NCI-H2196 treated with DMSO at 0.1 percent for 48 hours (cell line): ENCODE measurements around the gene LNX2.

ENCODE experiments used
- DNase-seq: peaks from one replicate; lab custom pipeline; 2025; ENCODE audit not compliant: unreplicated experiment; lab: John Stamatoyannopoulos, UW

LNX2 gene

DNA sequence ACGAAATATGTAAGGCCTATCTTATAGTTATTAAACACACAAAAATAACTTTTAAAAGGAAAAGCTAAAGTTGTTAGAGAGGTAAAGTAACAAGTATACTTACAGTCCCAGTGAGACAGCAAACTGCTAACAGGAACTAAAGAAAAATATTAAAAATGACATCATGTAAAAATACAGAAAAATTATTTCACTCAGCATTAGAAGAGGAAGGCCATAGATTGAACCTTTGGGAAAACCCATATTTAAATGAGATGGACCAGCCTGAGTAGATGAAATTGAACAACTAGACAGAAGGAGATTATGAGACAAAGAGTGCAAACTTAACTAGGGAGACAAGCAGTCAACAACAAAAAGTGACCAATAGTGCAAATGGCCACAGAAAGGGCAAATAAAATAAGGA, 49.4 kb downstream of the LNX2 start:
- DNase-seq: no peak

DNA sequence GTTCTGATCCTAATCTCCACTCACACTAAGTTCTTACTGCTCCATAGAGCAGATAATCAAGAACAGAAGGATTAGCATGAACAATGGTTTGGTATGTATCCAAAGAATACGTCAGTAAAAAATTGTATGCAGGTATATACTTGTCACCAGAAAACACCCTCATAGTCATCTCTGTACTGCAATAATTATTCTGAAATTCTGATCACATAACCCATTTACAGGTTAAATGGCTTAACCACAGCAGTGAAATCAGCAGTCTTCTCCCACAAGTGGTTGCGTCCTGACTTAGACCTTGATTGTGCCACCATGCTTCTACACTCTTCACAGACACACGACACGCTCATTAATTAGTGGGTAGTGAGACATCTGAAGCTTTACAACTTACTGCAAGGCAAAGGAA, 50.9 kb downstream of the LNX2 start:
- no peak for DNase-seq

DNA sequence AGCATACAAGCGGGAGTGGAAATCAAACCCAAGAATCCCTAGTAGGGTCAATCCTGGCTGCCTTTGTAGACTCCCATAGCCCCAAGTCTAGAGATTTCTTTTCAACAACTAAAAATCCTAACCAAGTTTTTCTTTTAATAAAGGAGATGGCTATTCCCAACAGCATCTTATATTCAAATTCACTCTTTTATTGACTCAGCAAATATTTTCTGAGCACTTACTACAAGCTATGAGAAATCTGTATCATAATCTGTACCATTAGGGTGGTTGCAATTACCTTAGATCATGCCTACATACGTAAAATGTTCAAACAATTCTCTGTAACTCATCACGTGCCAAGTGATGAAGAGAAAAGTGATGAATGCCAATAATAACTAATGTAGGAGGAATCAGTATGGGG, 54.5 kb downstream of the LNX2 start:
- no peak for DNase-seq

DNA sequence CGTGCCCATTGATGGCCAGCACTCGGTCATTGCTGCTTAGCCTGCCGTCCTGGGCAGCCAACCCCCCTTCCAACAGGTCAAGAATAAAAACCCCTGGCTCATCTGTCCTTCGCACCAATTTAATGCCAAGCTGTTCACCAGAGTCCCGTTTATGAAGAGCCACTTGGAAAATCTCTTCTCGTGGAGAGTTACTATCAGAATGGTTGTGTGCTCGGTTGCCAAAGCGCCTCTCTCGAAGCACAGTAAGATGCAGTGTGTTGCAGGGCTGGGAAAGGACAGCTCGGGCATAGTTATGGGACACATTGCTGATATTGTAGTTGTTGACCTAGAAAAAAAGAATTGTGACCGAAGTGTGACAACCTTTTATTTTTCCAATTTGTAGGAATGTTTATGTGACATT, 57.9 kb downstream of the LNX2 start:
- DNase-seq: no peak

DNA sequence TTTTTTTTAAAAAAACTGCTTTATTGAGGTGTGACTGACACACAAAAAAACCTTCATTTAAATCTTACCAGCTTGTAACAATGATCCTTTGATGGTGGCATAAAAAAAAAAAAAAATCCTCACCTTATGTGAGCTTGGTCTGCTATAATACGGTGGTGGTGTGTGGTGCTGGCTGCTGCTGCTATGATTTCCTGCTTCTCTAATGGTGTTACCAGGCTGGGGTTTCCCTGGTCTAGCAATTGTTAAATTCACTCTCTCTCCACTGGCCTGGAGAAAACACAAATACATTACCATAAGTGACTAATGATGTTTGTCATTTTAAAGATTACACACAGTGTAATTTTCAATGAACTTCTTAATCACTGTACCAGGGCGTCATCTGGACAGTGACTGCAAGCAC, 60.6 kb downstream of the LNX2 start:
- no peak for DNase-seq

DNA sequence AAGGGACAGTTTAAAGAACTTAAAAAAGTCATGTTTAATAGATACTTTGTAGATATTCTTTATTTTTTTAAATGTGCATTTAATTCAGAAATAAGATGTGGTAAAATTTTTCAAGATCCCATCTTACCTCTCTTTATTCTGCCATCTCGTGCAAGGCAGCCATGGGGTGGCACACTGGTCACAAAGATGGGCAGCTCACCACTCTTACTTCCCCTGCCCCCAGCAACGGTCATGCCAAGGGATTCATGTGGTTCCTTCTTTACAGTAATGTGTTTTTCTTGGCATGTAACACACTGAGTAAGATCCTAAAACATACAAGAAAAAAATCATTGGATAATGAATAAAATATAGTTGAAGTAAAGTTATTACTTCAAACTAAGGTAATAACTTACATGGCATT, 64.2 kb downstream of the LNX2 start:
- no peak for DNase-seq

DNA sequence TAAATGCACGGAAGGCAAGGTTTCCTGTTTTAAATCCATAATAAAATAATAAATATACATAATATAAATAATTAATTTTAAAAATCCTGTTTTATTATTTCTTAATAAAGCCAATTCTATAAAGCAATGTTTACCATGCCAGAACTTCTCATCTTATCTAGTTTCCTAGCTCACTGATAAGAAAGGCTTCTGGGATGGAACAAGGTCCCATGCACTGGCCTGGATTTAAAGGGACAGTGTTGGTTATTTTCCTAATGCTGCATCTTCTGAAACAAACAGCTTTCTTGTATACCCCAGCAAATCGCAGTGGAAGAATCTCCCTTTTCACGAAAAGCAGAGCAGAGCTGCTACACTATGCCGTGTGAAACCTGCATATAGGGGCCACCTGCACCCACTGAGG, 68.8 kb downstream of the LNX2 start:
- no peak for DNase-seq

DNA sequence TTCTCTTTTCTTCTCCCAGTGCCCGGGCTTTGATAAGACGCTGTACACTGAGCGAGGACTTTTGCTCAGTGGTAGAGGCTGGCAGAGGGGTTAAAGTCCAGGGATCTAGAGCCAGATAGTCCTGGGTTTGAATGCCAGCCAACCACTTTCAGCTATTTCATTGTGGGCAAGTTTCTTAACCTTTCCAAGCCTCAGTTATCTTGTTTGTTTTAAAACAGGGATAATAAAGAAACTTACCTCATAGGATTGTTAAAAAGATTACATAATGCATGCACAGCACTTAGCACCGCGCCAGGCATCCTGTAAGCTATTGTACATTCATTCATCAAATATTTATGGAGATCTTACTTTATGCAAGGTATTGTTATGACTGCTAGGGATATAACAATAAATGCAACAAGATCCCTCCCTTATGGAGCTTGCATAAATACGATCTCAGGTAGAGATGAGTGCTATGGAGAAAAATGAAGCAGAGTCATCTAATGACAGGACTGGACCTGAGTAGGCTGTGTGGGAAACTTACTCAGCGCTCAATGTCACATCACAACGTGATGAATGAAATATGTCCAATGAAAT, 70.8 kb downstream of the LNX2 start:
- DNase-seq: no peak

DNA sequence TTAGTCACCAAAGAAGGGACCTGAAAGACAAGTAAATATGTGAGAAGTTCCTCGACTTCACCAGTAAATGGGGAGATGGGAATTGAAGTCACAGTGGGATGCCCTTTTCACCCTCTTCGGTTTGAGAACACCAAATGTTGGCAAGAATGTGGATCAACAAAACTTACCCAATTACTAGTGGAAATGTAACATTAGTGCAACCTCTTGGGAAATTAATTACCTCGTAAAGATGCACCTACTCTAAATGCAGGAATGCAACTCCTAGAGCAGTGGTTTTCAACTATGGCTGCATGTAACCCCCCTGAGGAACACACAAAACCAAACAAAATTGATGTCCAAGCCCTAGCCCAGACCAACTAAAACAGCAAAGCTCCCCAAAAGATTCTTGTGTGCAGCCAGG, 78.1 kb downstream of the LNX2 start:
- DNase-seq: no peak

DNA sequence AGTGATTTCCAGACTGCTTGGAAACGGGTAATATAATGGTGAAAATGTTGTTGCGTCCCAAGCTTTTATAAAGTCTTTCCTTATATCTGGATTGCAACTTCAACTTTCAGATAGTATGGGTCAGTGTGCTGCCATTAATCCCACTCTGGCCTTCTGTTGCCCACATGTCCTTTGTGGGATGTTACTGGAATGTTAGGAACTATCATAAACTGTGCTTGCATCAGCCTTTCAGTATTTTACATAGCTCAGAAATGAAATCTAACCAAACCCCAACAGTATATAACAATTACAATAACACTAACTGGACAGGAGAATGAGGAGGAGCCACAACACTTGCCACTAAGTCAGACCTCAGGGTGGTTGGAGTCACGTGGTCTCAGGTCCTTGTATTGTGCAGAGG, 78.9 kb downstream of the LNX2 start:
- no peak for DNase-seq

DNA sequence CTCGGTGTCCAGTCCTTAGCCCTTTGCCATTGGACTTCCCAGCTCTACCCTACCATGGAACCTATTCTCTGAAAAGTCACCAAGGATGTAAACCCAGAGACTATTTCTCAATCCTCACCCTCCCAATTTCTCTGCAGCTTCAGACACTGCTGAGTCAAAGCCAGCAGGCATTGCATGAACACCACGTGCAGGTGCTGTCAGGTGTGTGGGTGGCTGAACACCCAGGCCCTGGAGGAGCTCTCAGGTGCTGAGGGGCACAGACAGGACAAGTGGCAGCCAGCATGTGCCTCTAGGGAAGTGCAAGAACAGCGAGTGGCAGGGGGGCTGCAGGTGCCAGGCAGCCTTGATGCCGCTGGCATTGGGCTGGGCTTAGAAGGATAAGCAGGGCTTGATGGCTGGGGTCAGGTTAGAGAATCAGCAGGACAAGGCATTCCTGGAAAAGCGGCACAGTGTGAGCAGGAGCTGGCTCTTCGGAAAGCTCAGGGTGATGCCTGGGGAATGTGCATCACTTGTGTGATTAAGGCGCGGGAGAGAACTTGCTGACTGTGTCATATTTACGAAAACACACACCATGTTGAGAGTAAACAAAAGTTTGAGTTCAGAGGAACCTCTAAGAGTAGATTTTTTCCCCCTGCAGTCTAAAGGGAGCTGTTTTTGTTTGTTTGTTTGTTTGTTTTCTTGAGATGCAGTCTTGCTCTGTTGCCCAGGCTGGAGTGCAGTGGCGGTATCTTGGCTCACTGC, 83.8 kb downstream of the LNX2 start:
- no peak for DNase-seq

DNA sequence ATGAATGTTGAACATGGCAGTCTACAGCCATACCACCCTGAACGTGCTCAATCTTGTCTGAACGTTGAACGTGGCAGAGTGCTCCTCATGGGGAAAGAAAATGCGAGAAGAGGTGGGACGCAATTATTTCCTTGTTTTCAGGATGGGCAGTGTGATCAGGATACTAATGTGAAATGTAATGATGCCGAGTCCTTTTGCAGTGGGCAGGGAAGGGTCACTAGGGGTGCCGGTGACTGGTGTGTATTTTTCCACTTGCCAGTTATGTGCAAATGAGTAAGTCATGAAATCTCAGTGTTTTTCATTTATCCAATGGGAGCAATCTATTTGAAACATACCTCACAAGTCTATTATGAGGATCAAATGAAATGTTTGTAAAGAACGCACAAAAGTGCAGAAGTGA, 84.8 kb downstream of the LNX2 start:
- DNase-seq: no peak

DNA sequence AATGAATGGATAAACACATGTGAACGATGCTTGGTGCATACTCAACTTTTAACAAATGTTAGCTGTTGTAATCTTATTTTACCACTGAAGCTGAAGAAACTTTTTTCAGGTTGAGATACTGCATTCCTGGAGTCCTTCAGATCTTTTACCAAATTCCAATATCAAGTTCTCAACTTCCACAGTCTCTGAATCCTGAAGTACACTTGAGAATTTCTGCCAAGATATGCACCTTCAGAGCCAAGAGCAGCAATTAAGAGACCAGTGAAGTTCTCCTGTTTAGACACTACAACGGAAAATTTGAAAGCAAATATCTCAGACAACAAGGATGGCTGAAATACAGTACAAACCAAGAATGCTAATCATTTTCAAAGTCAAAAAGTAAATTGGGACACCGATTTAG, 85.3 kb downstream of the LNX2 start:
- DNase-seq: no peak

DNA sequence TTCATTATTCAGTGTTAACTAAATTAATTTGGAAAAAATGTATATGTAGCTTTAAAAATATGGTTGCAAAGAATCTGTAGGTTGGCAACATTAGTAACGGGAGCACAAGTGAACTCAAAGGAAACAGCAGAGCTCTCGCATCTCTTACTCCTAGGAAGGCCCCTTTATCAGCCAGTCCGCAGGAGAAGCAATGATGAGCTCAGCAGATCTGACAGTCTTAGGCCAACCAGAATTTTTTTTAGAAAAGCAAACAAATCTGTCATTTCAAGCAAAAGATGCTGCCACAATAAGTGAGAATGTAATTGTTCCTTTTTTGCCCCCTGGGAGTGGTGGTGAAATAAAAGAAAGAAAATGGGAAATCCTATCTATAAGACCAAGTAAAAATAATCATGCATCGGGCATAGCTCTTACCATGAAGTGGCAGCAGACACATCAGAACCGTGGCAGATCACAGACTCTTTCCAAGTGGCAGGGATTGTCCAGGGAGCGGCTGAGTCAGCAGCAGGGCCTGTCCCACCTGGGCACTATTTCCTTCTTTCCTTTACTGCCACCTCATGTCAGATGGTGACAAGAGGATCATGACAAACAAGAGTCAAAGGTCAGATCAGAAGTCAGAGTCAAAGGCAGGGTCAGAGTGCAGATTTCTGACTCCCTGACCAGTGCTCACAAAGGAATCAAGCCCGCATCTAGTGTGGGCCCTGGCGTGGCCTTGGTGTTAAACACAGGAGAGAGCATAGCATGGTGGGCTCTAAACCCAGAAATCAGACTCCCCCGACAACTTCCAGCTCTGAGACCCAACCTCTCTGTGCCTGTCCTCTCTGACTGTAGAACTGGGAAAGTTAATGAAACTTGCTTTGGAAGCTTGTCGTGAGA, 86.0 kb downstream of the LNX2 start:
- no peak for DNase-seq

DNA sequence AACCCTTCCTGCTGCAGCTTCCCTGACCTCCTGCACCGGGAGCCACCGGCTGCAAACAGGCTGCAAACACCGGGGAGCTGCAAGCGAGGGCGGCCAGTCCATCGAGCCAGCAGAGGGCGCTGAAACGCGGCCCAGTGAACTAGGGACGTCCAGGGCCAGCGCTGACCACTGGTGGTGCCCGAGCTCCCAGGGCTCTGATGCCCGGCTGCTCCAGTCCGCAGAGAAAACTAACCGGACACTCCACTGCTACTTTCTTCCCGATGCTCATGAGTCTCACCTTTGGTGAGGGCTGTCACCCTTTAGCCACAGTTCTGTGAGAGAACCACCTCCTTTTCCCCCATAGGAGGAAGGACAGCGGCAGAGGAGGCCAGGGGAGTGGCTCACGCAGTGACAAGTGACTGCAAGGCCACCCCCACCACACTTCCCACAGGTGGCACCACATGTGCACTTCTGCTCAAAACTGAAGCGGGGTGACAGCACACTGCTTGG, 87.1 kb downstream of the LNX2 start:
- no peak for DNase-seq

DNA sequence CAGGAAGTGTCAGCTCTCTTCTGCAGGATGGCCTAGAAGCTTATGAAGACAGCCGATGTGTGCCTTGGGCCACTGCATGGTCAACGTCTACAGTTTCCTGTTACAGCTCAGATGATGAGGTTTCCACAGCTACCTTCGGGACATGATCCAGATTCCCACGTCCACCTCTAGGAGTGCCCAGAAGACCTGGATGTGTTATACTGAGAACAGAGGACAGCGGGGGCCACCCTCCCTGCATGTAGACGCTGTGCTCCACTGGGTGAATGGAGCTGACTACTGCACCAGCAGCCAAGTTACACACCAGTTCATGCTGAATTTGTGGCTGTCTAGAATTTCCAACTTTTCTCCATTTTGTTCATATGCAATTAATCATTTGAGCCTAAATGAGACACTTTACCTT, 91.4 kb downstream of the LNX2 start:
- DNase-seq: no peak

DNA sequence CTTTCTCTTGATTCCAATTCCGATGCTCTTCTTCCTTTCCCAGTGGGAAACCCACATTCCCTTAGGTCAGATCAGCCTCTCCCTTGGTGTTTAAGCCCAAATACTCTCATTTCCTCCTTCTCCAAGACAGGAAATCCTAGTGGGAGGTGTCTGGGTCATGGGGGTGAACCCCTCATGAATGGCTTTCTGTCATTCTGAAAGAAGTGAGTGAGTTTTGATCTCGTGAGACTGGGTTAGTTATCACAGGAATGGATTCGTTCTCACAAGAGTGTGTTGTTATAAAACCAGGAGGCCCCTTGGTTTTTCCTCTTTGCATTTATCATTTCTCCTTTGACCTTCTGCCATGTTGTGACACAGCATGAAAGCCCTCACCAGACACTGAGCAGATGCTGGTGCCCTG, 93.8 kb downstream of the LNX2 start:
- no peak for DNase-seq

DNA sequence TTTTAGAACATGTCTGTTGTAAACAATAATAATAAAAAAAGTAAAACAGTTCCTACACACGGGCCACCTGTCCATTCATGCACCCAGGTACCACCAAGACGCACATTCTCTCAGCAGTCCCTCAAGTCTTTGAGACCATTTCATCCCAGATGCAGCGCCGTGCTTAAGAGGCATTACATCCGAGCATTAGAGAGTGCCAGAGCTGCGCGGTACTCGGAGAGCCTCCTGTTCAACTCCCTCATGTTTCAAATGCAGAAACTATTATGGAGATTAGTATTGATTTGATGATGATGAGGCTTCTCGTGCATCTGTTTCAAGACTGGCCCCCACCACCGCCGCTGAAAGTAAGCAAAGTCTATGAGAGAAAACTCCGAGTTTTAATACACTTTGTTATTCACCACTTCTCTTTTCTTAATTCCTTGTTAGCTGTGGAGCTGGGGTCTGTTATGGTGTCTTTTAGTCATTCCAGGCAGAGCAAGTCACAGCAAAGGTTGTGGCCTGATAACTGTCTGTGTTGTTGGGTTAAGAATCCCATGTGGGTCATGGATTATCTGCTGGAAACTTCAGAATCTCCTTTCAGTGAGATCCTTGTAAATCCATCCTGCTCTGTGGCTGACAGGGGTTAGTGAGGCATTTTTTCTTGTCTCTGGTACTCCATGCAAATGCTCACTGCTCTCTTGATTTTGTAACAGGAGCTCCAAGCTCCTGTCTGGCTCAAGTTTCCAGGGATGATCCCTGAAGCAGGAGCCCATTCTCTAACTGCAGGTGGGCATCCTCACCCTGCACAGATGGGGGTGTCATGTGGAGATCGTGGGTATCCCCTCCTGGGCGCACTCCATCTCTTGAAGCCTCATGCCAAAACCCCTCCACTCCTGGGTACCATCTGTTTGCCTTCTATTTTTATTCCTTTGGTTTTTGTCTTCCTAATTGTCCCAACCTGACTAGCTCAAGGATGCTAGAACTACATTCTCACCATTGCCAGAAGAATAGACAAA, 95.1 kb downstream of the LNX2 start:
- no peak for DNase-seq

DNA sequence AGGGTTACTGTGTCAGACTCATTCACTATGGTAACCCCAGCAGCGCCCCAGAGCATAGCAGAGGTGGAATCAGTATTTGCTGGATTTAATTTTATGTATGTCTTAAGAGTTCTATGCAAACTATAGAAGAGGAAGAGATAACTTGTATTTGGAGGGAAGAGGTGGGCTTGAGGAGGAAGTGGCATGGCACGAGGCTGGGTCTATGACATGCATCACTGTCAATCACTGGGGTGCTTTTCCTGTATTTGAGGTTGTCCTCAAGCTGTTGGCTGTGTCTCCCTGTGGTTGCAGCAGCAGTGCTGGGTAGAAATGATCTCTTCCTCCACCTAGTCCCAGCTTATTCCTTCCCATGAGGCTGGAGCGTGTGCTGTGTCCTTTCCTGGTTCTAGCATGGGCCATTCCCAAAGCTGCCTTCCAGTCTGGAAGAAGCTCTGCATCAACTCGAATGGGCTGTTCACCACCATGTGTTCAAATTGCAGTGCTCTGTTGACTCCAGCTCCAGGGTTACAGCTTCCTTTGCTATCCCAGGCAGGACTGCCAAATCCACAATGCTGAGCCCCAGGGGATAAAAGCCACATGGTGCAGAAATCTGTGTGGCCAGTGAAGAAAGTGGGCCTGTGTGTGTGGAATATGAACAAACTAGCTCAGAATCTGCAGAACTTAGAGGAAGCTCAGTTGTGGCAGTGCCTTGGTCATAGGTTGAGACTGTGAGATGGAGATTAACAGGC, 96.8 kb downstream of the LNX2 start:
- no peak for DNase-seq

DNA sequence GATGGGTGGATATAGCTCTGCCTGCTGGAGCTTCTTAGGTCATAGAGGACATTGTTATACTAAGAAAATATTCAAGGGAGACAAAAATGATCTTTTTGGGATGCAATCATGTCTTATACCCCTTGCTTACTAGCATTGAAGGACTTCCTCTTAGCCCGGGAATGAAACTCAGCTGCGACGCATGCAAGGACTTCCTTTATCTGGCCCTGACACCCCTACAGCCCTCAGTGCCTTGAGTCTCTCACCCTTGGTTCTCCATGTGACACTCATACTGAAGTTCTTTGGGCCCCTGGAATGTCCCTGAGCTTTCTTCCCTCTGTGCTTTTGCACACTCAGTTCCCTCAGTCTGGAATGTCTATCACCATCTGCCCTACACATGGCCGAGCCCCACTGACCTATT, 97.5 kb downstream of the LNX2 start:
- no peak for DNase-seq
